CD8-positive, alpha-beta memory T cell (primary cell): ENCODE measurements around the gene CPSF4L. TPM values are rescaled to one million over a fixed set of nuclear protein-coding genes. Genes with fewer than 3 reads are reported as not detected.

ENCODE experiments used
- CTCF ChIA-PET: fragments of 350-600 bp; sonication (Branson Sonifier 250); formaldehyde crosslinking; loops from one replicate; lab custom pipeline; 2021; ENCODE audit warnings: antibody characterized with exemption; lab: Charles Lee
- POLR2A ChIA-PET: fragments of 350-600 bp; sonication (Branson Sonifier 250); formaldehyde crosslinking; loops from one replicate; lab custom pipeline; 2021; ENCODE audit warnings: antibody characterized with exemption; lab: Charles Lee
- DNase-seq, 5 donors: peaks; one replicate each; pipeline versions ENCODE4 v3.0.0 to v3.0.0-alpha.2; 2020 to 2022; ENCODE audit warnings: mixed read lengths in 1 of 5
- H3K27ac ChIP-seq: one replicate; pipeline ENCODE4 v1.7.0; 2013; ENCODE audit warnings: low read depth, mild to moderate bottlenecking, low read length, moderate library complexity
- H3K27me3 ChIP-seq: 2 replicates; pipeline ENCODE4 v1.7.0; 2013; ENCODE audit warnings: low read length, mild to moderate bottlenecking; ENCODE audit not compliant: insufficient read depth, poor library complexity, severe bottlenecking
- H3K36me3 ChIP-seq: 2 replicates; pipeline ENCODE4 v1.7.0; 2013; ENCODE audit warnings: mild to moderate bottlenecking, low read length, moderate library complexity; ENCODE audit not compliant: insufficient read depth
- H3K4me1 ChIP-seq: 2 replicates; pipeline ENCODE4 v1.7.0; 2013; ENCODE audit warnings: mild to moderate bottlenecking, low read length, moderate library complexity; ENCODE audit not compliant: insufficient read depth
- H3K4me3 ChIP-seq: 2 replicates; pipeline ENCODE4 v1.7.0; 2013; ENCODE audit warnings: mild to moderate bottlenecking, low read length
- H3K9me3 ChIP-seq: 2 replicates; pipeline ENCODE4 v1.7.0; 2013; ENCODE audit warnings: mild to moderate bottlenecking, low read length
- H3K27ac Mint-ChIP-seq, 8 donors: one replicate each; pipeline ENCODE4 v1.8.0; 2020 to 2021; ENCODE audit warnings: mixed read lengths in 8 of 8, mild to moderate bottlenecking in 6 of 8, inconsistent platforms in 3 of 8, moderate library complexity in 3 of 8
- H3K27me3 Mint-ChIP-seq, 2 donors: one replicate each; pipeline ENCODE4 v1.8.0; 2020 to 2021; ENCODE audit warnings: mixed read lengths in 2 of 2, mild to moderate bottlenecking in 1 of 2, moderate library complexity in 1 of 2
- H3K36me3 Mint-ChIP-seq, 3 donors: one replicate each; pipeline ENCODE4 v1.8.0; 2020 to 2021; ENCODE audit warnings: mixed read lengths in 3 of 3, inconsistent platforms in 1 of 3, mild to moderate bottlenecking in 1 of 3
- H3K4me1 Mint-ChIP-seq, 3 donors: one replicate each; pipeline ENCODE4 v1.8.0; 2020 to 2021; ENCODE audit warnings: mixed read lengths in 3 of 3, inconsistent platforms in 1 of 3, mild to moderate bottlenecking in 1 of 3
- H3K4me3 Mint-ChIP-seq, 7 donors: one replicate each; pipeline ENCODE4 v1.8.0; 2020 to 2021; ENCODE audit warnings: mixed read lengths in 7 of 7, mild to moderate bottlenecking in 6 of 7, moderate library complexity in 4 of 7, inconsistent platforms in 2 of 7
- H3K9me3 Mint-ChIP-seq, 5 donors: one replicate each; pipeline ENCODE4 v1.8.0; 2020 to 2022; ENCODE audit warnings: mixed read lengths in 5 of 5, mild to moderate bottlenecking in 3 of 5, moderate library complexity in 2 of 5, inconsistent platforms in 1 of 5
- polyA plus RNA-seq: library from polyadenylated mRNA; unstranded; fragments of 300-500 nt; fragmentation: Illumina TruSeq; gene quantifications from one replicate; pipeline ENCODE4 v1.2.3, GENCODE V29; 2021
- total RNA-seq, 2 experiments: library from RNA; stranded (reverse); gene quantifications; one replicate each; pipeline ENCODE4 v1.2.3, GENCODE V29; 2021

Gene CPSF4L
- total and polyA plus RNA-seq, 3 experiments from 2014 or later = not detected

- Histone ChIP-seq H3K9me3 (no peaks in the 10 kb centered on the region), H3K27me3 (no peaks in the 10 kb centered on the region), H3K4me1 (no peaks in the 10 kb centered on the region), H3K4me3 (no peak overlapping the region), H3K36me3 (no peaks in the 10 kb centered on the region), H3K27ac (no peak overlapping the region)
- ChIA-PET POLR2A (no interaction called here), CTCF (no interaction called here)
- Mint-ChIP-seq H3K27ac (peak overlapping the region in 1 of 8 donors; percentile 64), H3K36me3 (no peaks in the 10 kb centered on the region), H3K4me3 (no peak overlapping the region), H3K9me3 (no peaks in the 10 kb centered on the region), H3K4me1 (no peaks in the 10 kb centered on the region), H3K27me3 (peaks cover 3 to 8% of the 10 kb centered on the region in 2 donors)
- DNase-seq = no peak
Measured at GRCh38 chr17:73281928-73282327, 20.2 kb upstream of the CPSF4L start.

- H3K27me3 Mint-ChIP-seq = peaks cover 3 to 13% of the 10 kb centered on the region in 2 donors
- Histone ChIP-seq H3K4me1 (no peaks in the 10 kb centered on the region), H3K27me3 (no peaks in the 10 kb centered on the region), H3K36me3 (no peaks in the 10 kb centered on the region), H3K9me3 (no peaks in the 10 kb centered on the region), H3K27ac (no peak overlapping the region), H3K4me3 (no peak overlapping the region)
- ChIA-PET CTCF (no interaction called here), POLR2A (no interaction called here)
- no peak overlapping the region for H3K27ac Mint-ChIP-seq
- H3K4me3 Mint-ChIP-seq = no peak overlapping the region
- no peak for DNase-seq
- H3K4me1 Mint-ChIP-seq = no peaks in the 10 kb centered on the region
- no peaks in the 10 kb centered on the region for H3K36me3 Mint-ChIP-seq
- H3K9me3 Mint-ChIP-seq = no peaks in the 10 kb centered on the region
Measured at GRCh38 chr17:73280191-73280590, 18.5 kb upstream of the CPSF4L start.

- no peaks in the 10 kb centered on the region for H3K9me3 Mint-ChIP-seq
- Histone ChIP-seq H3K4me3 (no peak overlapping the region), H3K36me3 (no peaks in the 10 kb centered on the region), H3K9me3 (no peaks in the 10 kb centered on the region), H3K27me3 (no peaks in the 10 kb centered on the region), H3K4me1 (no peaks in the 10 kb centered on the region), H3K27ac (no peak overlapping the region)
- no peaks in the 10 kb centered on the region for H3K4me1 Mint-ChIP-seq
- no peaks in the 10 kb centered on the region for H3K36me3 Mint-ChIP-seq
- ChIA-PET POLR2A (no interaction called here), CTCF (no interaction called here)
- H3K4me3 Mint-ChIP-seq = no peak overlapping the region
- no peak overlapping the region for H3K27ac Mint-ChIP-seq
- DNase-seq = no peak
- peaks cover 3 to 13% of the 10 kb centered on the region in 2 donors for H3K27me3 Mint-ChIP-seq
Measured at GRCh38 chr17:73279704-73280103, 18.0 kb upstream of the CPSF4L start.

GRCh38 chr17:73278465-73279453 is 17.1 kb upstream of the CPSF4L start:
- H3K4me3 Mint-ChIP-seq = no peak overlapping the region
- no peak overlapping the region for H3K4me3 ChIP-seq
- no peaks in the 10 kb centered on the region for H3K27me3 ChIP-seq
- H3K9me3 Mint-ChIP-seq = no peaks in the 10 kb centered on the region
- ChIA-PET POLR2A (no interaction called here), CTCF (no interaction called here)
- no peaks in the 10 kb centered on the region for H3K4me1 Mint-ChIP-seq
- H3K27ac Mint-ChIP-seq = peak overlapping the region in 2 of 8 donors; percentile 43 to 72
- peaks cover 3 to 13% of the 10 kb centered on the region in 2 donors for H3K27me3 Mint-ChIP-seq
- H3K4me1 ChIP-seq = no peaks in the 10 kb centered on the region
- no peaks in the 10 kb centered on the region for H3K9me3 ChIP-seq
- no peaks in the 10 kb centered on the region for H3K36me3 Mint-ChIP-seq
- no peak for DNase-seq
- no peaks in the 10 kb centered on the region for H3K36me3 ChIP-seq
- no peak overlapping the region for H3K27ac ChIP-seq

GRCh38 chr17:73278049-73278464 is 16.4 kb upstream of the CPSF4L start:
- Histone ChIP-seq H3K4me3 (no peak overlapping the region), H3K4me1 (no peaks in the 10 kb centered on the region), H3K27me3 (no peaks in the 10 kb centered on the region), H3K27ac (no peak overlapping the region), H3K36me3 (no peaks in the 10 kb centered on the region), H3K9me3 (no peaks in the 10 kb centered on the region)
- ChIA-PET CTCF (no interaction called here), POLR2A (no interaction called here)
- no peaks in the 10 kb centered on the region for H3K4me1 Mint-ChIP-seq
- no peaks in the 10 kb centered on the region for H3K36me3 Mint-ChIP-seq
- no peak for DNase-seq
- H3K4me3 Mint-ChIP-seq = no peak overlapping the region
- H3K27ac Mint-ChIP-seq = no peak overlapping the region
- H3K27me3 Mint-ChIP-seq = peaks cover 3 to 13% of the 10 kb centered on the region in 2 donors
- H3K9me3 Mint-ChIP-seq = no peaks in the 10 kb centered on the region

GRCh38 chr17:73274490-73274889 is 12.8 kb upstream of the CPSF4L start:
- no peak overlapping the region for H3K27ac Mint-ChIP-seq
- H3K4me1 ChIP-seq = no peaks in the 10 kb centered on the region
- H3K4me1 Mint-ChIP-seq = no peaks in the 10 kb centered on the region
- ChIA-PET POLR2A (no interaction called here), CTCF (no interaction called here)
- H3K4me3 Mint-ChIP-seq = no peak overlapping the region
- H3K27me3 Mint-ChIP-seq = peaks cover 3 to 17% of the 10 kb centered on the region in 2 donors
- H3K27ac ChIP-seq = no peak overlapping the region
- H3K36me3 ChIP-seq = no peaks in the 10 kb centered on the region
- H3K4me3 ChIP-seq = no peak overlapping the region
- no peaks in the 10 kb centered on the region for H3K27me3 ChIP-seq
- H3K36me3 Mint-ChIP-seq = no peaks in the 10 kb centered on the region
- no peaks in the 10 kb centered on the region for H3K9me3 ChIP-seq
- DNase-seq = no peak
- H3K9me3 Mint-ChIP-seq = no peaks in the 10 kb centered on the region

- no peak overlapping the region for H3K27ac Mint-ChIP-seq
- H3K4me3 ChIP-seq = no peak overlapping the region
- POLR2A ChIA-PET = no interaction called here
- no peak for DNase-seq
- H3K27ac ChIP-seq = no peak overlapping the region
- no peaks in the 10 kb centered on the region for H3K4me1 ChIP-seq
- H3K27me3 Mint-ChIP-seq = peaks cover 3 to 13% of the 10 kb centered on the region in 2 donors
- H3K9me3 ChIP-seq = no peaks in the 10 kb centered on the region
- H3K9me3 Mint-ChIP-seq = no peaks in the 10 kb centered on the region
- CTCF ChIA-PET = no interaction called here
- H3K4me3 Mint-ChIP-seq = no peak overlapping the region
- no peaks in the 10 kb centered on the region for H3K36me3 Mint-ChIP-seq
- H3K36me3 ChIP-seq = no peaks in the 10 kb centered on the region
- no peaks in the 10 kb centered on the region for H3K4me1 Mint-ChIP-seq
- H3K27me3 ChIP-seq = no peaks in the 10 kb centered on the region
Measured at GRCh38 chr17:73272906-73273218, 11.2 kb upstream of the CPSF4L start.

GRCh38 chr17:73271072-73271471 is 9.4 kb upstream of the CPSF4L start:
- no peaks in the 10 kb centered on the region for H3K4me1 Mint-ChIP-seq
- no peaks in the 10 kb centered on the region for H3K36me3 Mint-ChIP-seq
- Histone ChIP-seq H3K36me3 (no peaks in the 10 kb centered on the region), H3K4me3 (no peak overlapping the region), H3K9me3 (no peaks in the 10 kb centered on the region), H3K4me1 (no peaks in the 10 kb centered on the region), H3K27ac (no peak overlapping the region), H3K27me3 (no peaks in the 10 kb centered on the region)
- DNase-seq = no peak
- no peaks in the 10 kb centered on the region for H3K9me3 Mint-ChIP-seq
- H3K27ac Mint-ChIP-seq = no peak overlapping the region
- ChIA-PET POLR2A (no interaction called here), CTCF (interaction anchor here (1.6 kb wide), 1 partner anchor 15 kb away, joined by 5 read pairs; no protein-coding TSS in a partner anchor)
- H3K27me3 Mint-ChIP-seq = peaks cover 0 to 7% of the 10 kb centered on the region in 2 donors
- no peak overlapping the region for H3K4me3 Mint-ChIP-seq
